HCT116 (cell line): ENCODE results near the gene RNF4.

Source experiments
- EGR1 ChIP-seq: IDR thresholded peaks from 2 replicates; pipeline ENCODE4 v1.6.1; 2012; ENCODE audit warnings: low read depth
- ELF1 ChIP-seq: IDR thresholded peaks from 2 replicates; pipeline ENCODE4 v1.6.1; 2012; ENCODE audit warnings: low read depth, borderline replicate concordance
- EZH2phosphoT487 ChIP-seq: fragments of 200-600 bp; IDR thresholded peaks from 2 replicates; pipeline ENCODE4 v1.6.1; 2018; ENCODE audit warnings: antibody characterized with exemption, borderline replicate concordance
- POLR2A ChIP-seq: IDR thresholded peaks from 2 replicates; pipeline ENCODE4 v1.7.0; 2011; ENCODE audit warnings: borderline replicate concordance; ENCODE audit not compliant: insufficient read depth, insufficient read length; ENCODE audit errors: extremely low read depth
- POLR2AphosphoS5 ChIP-seq: IDR thresholded peaks from 2 replicates; pipeline ENCODE4 v1.6.1; 2011; ENCODE audit warnings: mild to moderate bottlenecking, low read depth, low read length, moderate library complexity
- TF ChIP-seq, protein P1 (sequence below), 3 experiments: fragments of 200-600 bp in 1 of 3; sonication (generic) in 1 of 3; IDR thresholded peaks in 2 of 3; conservative IDR thresholded peaks in 1 of 3; 2 replicates each; pipeline ENCODE4 v1.5.1; 2012 to 2017; ENCODE audit warnings: low read depth in 2 of 3, low read length in 2 of 3, antibody characterized with exemption in 1 of 3, borderline replicate concordance in 1 of 3, control low read depth in 1 of 3, mild to moderate bottlenecking in 1 of 3, mixed read lengths in 1 of 3, mixed run types in 1 of 3, moderate library complexity in 1 of 3; ENCODE audit not compliant: insufficient read depth in 1 of 3

DNA sequence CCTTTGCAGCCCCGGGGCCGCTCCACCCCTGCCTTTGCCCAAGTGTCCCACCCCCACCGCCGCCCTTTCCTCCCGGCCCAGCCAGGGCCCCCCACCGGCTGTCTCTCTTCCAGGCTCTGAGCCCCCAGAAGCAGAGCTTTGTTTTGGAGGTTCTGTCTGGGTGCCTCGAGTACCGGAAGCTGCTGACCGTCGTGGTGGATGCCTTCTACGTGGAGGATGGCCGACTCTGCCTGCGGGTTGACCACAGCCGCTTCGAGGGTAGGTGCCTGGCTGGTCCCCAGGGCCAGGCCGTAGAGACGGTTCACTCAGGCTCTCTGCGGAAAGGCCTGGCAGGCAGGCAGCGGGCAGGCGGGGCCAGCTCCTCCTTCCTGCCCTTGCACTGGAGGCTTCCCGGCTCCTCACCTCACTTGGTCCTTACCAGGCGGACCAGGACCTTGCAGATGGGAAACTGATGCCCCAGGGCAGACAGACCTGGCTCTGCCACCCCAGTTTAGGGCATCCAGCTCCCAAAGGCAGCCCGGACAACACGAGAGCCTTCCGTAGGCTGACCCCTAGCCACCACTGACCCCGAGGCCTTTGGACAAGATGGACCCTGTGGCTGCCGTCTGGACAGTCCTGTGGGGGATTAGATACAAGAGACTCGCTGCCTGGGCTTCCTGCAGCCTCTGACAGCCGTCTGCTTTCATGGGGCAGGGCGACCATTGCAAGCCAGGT, 32.0 kb upstream of the RNF4 start:
- TF ChIP-seq POLR2A: no peak
- TF ChIP-seq ELF1: no peak
- TF ChIP-seq, protein P1, sequence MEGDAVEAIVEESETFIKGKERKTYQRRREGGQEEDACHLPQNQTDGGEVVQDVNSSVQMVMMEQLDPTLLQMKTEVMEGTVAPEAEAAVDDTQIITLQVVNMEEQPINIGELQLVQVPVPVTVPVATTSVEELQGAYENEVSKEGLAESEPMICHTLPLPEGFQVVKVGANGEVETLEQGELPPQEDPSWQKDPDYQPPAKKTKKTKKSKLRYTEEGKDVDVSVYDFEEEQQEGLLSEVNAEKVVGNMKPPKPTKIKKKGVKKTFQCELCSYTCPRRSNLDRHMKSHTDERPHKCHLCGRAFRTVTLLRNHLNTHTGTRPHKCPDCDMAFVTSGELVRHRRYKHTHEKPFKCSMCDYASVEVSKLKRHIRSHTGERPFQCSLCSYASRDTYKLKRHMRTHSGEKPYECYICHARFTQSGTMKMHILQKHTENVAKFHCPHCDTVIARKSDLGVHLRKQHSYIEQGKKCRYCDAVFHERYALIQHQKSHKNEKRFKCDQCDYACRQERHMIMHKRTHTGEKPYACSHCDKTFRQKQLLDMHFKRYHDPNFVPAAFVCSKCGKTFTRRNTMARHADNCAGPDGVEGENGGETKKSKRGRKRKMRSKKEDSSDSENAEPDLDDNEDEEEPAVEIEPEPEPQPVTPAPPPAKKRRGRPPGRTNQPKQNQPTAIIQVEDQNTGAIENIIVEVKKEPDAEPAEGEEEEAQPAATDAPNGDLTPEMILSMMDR (IDR thresholded peaks at IDR 0.05 in 2 of 3, conservative IDR thresholded peaks at IDR 0.05 in 1 of 3; ENCODE audit: borderline replicate concordance in 1 of 3, insufficient read depth in 1 of 3, low read depth in 2 of 3, low read length in 2 of 3): no peak
- TF ChIP-seq POLR2AphosphoS5: no peak
- TF ChIP-seq EZH2phosphoT487: no peak
- no peak for TF ChIP-seq EGR1
